22Rv1 (cell line): ENCODE measurements around the gene ERCC2.

Source experiments
- ZFX ChIP-seq: fragments of 450-650 bp; IDR thresholded peaks from 2 replicates; pipeline ENCODE4 v1.6.1; 2017; ENCODE audit warnings: antibody characterized with exemption, borderline replicate concordance
- TF ChIP-seq, protein P1 (sequence below): fragments of 450-650 bp; IDR thresholded peaks from 2 replicates; pipeline ENCODE4 v1.5.1; 2017; ENCODE audit warnings: mild to moderate bottlenecking

DNA sequence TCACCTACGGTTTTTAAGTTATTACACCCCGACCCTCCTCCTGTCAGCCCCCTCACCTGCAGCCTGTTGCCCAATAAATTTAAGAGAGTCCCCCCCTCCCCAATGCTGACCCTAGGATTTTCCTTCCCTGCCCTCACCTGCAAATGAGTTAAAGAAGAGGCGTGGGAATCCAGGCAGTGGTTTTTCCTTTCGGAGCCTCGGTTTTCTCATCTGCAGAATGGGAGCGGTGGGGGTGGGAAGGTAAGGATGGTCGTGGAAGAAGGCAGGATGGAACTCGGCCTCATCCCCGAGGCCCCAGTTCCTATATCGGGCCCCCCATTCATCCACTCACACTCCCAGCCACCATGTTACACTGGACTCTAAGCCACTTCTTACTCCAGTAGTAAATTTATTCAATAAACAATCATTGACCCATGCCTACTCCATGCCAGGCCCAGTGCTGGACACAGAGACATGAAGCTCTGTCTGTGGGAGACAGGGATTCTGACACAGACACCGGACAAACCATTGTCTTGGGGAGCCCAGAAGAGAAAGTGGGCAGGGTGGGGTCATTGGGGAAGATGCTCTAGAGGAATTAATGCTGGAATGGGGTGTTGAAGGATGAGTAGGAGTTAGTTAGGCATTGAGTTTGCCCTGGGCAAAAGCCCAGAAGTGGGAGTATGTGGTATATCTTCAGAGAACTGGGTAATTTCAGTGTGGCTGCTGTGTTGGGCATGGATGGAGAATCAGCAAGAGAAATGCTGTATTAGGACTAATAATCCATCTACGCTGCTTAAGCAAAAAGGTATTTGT lies 66.9 kb downstream of the ERCC2 start:
- TF ChIP-seq, protein P1, sequence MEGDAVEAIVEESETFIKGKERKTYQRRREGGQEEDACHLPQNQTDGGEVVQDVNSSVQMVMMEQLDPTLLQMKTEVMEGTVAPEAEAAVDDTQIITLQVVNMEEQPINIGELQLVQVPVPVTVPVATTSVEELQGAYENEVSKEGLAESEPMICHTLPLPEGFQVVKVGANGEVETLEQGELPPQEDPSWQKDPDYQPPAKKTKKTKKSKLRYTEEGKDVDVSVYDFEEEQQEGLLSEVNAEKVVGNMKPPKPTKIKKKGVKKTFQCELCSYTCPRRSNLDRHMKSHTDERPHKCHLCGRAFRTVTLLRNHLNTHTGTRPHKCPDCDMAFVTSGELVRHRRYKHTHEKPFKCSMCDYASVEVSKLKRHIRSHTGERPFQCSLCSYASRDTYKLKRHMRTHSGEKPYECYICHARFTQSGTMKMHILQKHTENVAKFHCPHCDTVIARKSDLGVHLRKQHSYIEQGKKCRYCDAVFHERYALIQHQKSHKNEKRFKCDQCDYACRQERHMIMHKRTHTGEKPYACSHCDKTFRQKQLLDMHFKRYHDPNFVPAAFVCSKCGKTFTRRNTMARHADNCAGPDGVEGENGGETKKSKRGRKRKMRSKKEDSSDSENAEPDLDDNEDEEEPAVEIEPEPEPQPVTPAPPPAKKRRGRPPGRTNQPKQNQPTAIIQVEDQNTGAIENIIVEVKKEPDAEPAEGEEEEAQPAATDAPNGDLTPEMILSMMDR, result no peak
- TF ChIP-seq ZFX, result no peak
